Measurements from ENCODE around the gene DENND4A. TPM values are rescaled to one million over a fixed set of nuclear protein-coding genes. Genes with fewer than 3 reads are reported as not detected.

DENND4A gene
- total and polyA plus RNA-seq, 9 of the 15 experiments (the other 6 are each of a cell fraction or from before 2014, with no cell fraction given) = 6.8 to 32.3 (median 19.9) TPM

GRCh38 chr15:65834603-65835282, 42.6 kb upstream of the DENND4A start (continued):
- no peak for TF ChIP-seq SRF (CRISPR knock-in tag; IDR thresholded peaks at IDR 0.05)
- TF ChIP-seq NR2C1 (IDR thresholded peaks at IDR 0.05) = no peak
- no peak for TF ChIP-seq NR2C1 (tag; IDR thresholded peaks at IDR 0.05)
- no peak for TF ChIP-seq NUFIP1 (IDR thresholded peaks at IDR 0.05; ENCODE audit: partially characterized antibody)
- no peak for TF ChIP-seq NCOA6 (IDR thresholded peaks at IDR 0.05)
- TF ChIP-seq ETV5 (CRISPR knock-in tag; IDR thresholded peaks at IDR 0.05; ENCODE audit: low read depth) = no peak
- peak; percentile 35; the same call in 1 of the 2 replicates for TF ChIP-seq TAL1 (IDR thresholded peaks at IDR 0.05)
- TF ChIP-seq HSF4 (CRISPR knock-in tag; IDR thresholded peaks at IDR 0.05; ENCODE audit: borderline replicate concordance) = no peak
- no peak for TF ChIP-seq MTA1 (IDR thresholded peaks at IDR 0.05; ENCODE audit: borderline replicate concordance)
- no peak for TF ChIP-seq NRF1 (conservative IDR thresholded peaks at IDR 0.05 in 1 of 2, IDR thresholded peaks at IDR 0.05 in 1 of 2)
- no peak for TF ChIP-seq STAG1 (CRISPR knock-in tag; IDR thresholded peaks at IDR 0.05; ENCODE audit: borderline replicate concordance)
- TF ChIP-seq KAT8 (IDR thresholded peaks at IDR 0.05; ENCODE audit: low read depth) = no peak
